Endothelial cell of umbilical vein (primary cell): ENCODE data around the gene LRRC23. TPM values are rescaled to one million over a fixed set of nuclear protein-coding genes. Genes with fewer than 3 reads are reported as not detected.

Source experiments
- BruUV-seq: library from RNA; stranded (reverse); fragments of 400-500 nt; replicated peaks from 2 replicates; lab custom pipeline; 2021; lab: Mats Ljungman, UMichigan
- CTCF ChIA-PET: fragments of 300-600, 350-600 bp; sonication (Branson Sonifier 250); formaldehyde crosslinking; loops from one replicate; lab custom pipeline; 2021; ENCODE audit warnings: antibody characterized with exemption, inconsistent platforms; lab: Charles Lee
- POLR2A ChIA-PET: fragments of 300-600, 350-600 bp; sonication (Branson Sonifier 250); formaldehyde crosslinking; loops from one replicate; lab custom pipeline; 2021; ENCODE audit warnings: antibody characterized with exemption, inconsistent platforms; lab: Charles Lee
- DNase-seq: peaks from one replicate; pipeline ENCODE4 v3.0.0-alpha.2; 2011; ENCODE audit warnings: low read depth, low spot score
- FAIRE-seq: peaks from 2 replicates; lab custom pipeline; 2011; peaks lifted over from hg19 to GRCh38; lab: Jason Lieb, UNC
- H2AFZ ChIP-seq: 2 replicates; pipeline ENCODE4 v1.6.0; 2012; ENCODE audit warnings: low read depth, low read length, control low read depth, inconsistent platforms
- H3K27ac ChIP-seq: 2 replicates; pipeline ENCODE4 v1.5.1; 2011; ENCODE audit warnings: low read depth, mild to moderate bottlenecking, control low read depth, low read length, moderate library complexity; ENCODE audit not compliant: insufficient read depth
- H3K27me3 ChIP-seq, 2 experiments: 2 replicates each; pipeline versions ENCODE4 v1.6.0 to v1.6.1; 2011; ENCODE audit warnings: low read length in 2 of 2, mixed read lengths in 1 of 2; ENCODE audit not compliant: control insufficient read depth in 2 of 2, insufficient read depth in 2 of 2
- H3K36me3 ChIP-seq, 2 experiments: 2 replicates in 1 of 2; 3 replicates in 1 of 2; pipeline ENCODE4 v1.5.1; 2011; ENCODE audit warnings: low read length in 2 of 2, mild to moderate bottlenecking in 1 of 2, moderate library complexity in 1 of 2; ENCODE audit not compliant: control insufficient read depth in 2 of 2, insufficient read depth in 2 of 2; ENCODE audit errors: extremely low read depth in 1 of 2
- H3K4me1 ChIP-seq: 3 replicates; pipeline ENCODE4 v1.5.1; 2011; ENCODE audit warnings: mild to moderate bottlenecking, low read length; ENCODE audit not compliant: control insufficient read depth, insufficient read depth; ENCODE audit errors: extremely low read depth
- H3K4me2 ChIP-seq: 2 replicates; pipeline ENCODE4 v1.6.1; 2011; ENCODE audit warnings: low read length, control low read depth, mixed read lengths; ENCODE audit not compliant: insufficient read depth
- H3K4me3 ChIP-seq, 3 experiments: fragments of 200-600 bp in 1 of 3; sonication (generic), shearing (Covaris generic) in 1 of 3; replicated peaks in 1 of 3; 2 replicates each; pipeline ENCODE4 v1.5.1; 2011 to 2016; ENCODE audit warnings: control low read depth in 3 of 3, low read length in 3 of 3, mild to moderate bottlenecking in 2 of 3, inconsistent platforms in 1 of 3, low read depth in 1 of 3, moderate library complexity in 1 of 3; ENCODE audit not compliant: insufficient read depth in 1 of 3
- H3K79me2 ChIP-seq: 2 replicates; pipeline ENCODE4 v1.6.0; 2012; ENCODE audit warnings: low read length, inconsistent platforms; ENCODE audit not compliant: control insufficient read depth, insufficient read depth
- H3K9ac ChIP-seq: replicated peaks from 2 replicates; pipeline ENCODE3; 2011; ENCODE audit warnings: low read length, control low read depth; ENCODE audit not compliant: insufficient read depth; ENCODE audit errors: extremely low read depth
- H3K9me1 ChIP-seq: replicated peaks from 3 replicates; pipeline ENCODE4 v1.6.0; 2011; ENCODE audit warnings: mild to moderate bottlenecking, low read length; ENCODE audit not compliant: control insufficient read depth, insufficient read depth; ENCODE audit errors: extremely low read depth
- H3K9me3 ChIP-seq: replicated peaks from 2 replicates; pipeline ENCODE4 v1.5.1; 2012; ENCODE audit warnings: low read length, inconsistent platforms; ENCODE audit not compliant: control insufficient read depth, insufficient read depth
- H4K20me1 ChIP-seq: replicated peaks from 2 replicates; pipeline ENCODE3; 2011; ENCODE audit warnings: mild to moderate bottlenecking, low read length; ENCODE audit not compliant: control insufficient read depth, insufficient read depth; ENCODE audit errors: extremely low read depth
- JUN ChIP-seq: IDR thresholded peaks from 2 replicates; pipeline ENCODE4 v1.6.1; 2011; ENCODE audit warnings: borderline replicate concordance, low read depth; ENCODE audit not compliant: insufficient read length, insufficient read depth
- POLR2A ChIP-seq: IDR thresholded peaks from 2 replicates; pipeline ENCODE4 v1.6.1; 2012; ENCODE audit warnings: low read depth, mild to moderate bottlenecking, control low read depth, low read length
- POLR2AphosphoS5 ChIP-seq: IDR thresholded peaks from 2 replicates; pipeline ENCODE4 v1.6.1; 2012; ENCODE audit warnings: low read depth, mild to moderate bottlenecking, control low read depth, low read length, moderate library complexity; ENCODE audit not compliant: insufficient read depth
- dilution Hi-C: fragments of 300-500 bp; cut with MboI; formaldehyde crosslinking; loops from one replicate; pipeline ENCODE4 v1.15.0; 2019; ENCODE audit warnings: low sequenced_read_pairs; ENCODE audit not compliant: extremely low pct_ligation_motif_present
- intact Hi-C: fragments of 100-400 bp; cut with micrococcal nuclease; formaldehyde crosslinking; loops from one replicate; pipeline ENCODE4 v1.10.0; 2022
- polyA plus RNA-seq, 4 experiments: library from polyadenylated mRNA; depleted of rRNA in 3 of 4; stranded (reverse) in 3 of 4; unstranded in 1 of 4; fragments of >200 nt; gene quantifications; 2 replicates each; pipeline versions ENCODE4 v1.2.1 to v1.2.3, GENCODE V29; 2011 to 2012; ENCODE audit warnings: missing spikeins in 1 of 4
- total RNA-seq: library from RNA; stranded (reverse); gene quantifications from 2 replicates; pipeline ENCODE4 v1.2.3, GENCODE V29; 2021

The LRRC23 gene
- total and polyA plus RNA-seq, 2 donors (not counting 3 experiments of a cell fraction or from before 2014, with no cell fraction given) = 3.1 to 3.5 TPM

DNA sequence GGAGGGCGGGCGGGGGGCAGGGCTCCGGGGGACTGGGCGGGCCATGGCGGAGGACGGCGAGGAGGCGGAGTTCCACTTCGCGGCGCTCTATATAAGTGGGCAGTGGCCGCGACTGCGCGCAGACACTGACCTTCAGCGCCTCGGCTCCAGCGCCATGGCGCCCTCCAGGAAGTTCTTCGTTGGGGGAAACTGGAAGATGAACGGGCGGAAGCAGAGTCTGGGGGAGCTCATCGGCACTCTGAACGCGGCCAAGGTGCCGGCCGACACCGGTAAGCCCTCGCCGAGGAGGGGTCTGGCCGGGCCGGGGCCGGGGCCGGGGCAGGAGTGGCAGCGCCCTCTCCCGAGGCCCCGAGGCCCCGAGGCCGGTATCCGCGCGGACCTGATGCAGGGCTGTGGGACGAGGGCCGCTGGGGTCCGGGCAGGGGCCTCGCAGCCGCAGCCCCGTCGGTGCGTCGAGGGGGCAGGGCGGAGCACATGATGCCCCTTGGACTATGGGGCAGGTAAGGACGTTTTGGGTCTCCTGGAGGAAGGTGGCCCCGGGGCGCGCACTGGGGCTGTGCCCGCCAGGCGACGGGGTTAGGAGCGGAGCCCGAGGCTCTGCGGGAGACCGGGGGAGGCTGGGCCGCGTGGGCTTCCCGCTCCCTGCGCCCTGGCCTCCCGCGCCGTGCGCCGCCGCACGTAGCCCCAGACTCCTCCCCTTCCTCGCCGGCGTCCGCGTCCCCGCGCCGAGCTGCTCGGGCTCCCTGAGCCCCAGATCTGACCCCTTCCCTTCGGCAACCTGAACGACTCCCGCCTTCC lies 37.0 kb upstream of the LRRC23 start, which contains the start of gene TPI1:
Gene TPI1 (plus strand): TSS at position 119 of the 798 bp plus-strand sequence. CDS start 36 bp downstream, at position 155.
- H3K4me1 ChIP-seq = peaks cover 32% of the 10 kb centered on the region
- intact Hi-C loops (loop anchor here (1.0 kb wide), 1 partner anchor 15 kb away; the partner anchor contains the start of gene USP5), dilution Hi-C loops (no loop called here)
- H3K27ac ChIP-seq = peak within 1 kb of the TSS; percentile 43
- peak; percentile 78 for DNase-seq
- no peaks in the 10 kb centered on the region for H3K9me1 ChIP-seq
- peak within 1 kb of the TSS; percentile 67 for H3K9ac ChIP-seq
- H3K79me2 ChIP-seq = peaks cover 37% of the 10 kb centered on the region
- ChIA-PET CTCF (interaction anchor here (0.8 to 3.9 kb wide), 8 partner anchors 15 to 241 kb away, joined by 3 to 43 read pairs (median 12); partner anchors contain the start of genes C1RL, CDCA3, MLF2 and USP5), POLR2A (interaction anchor here (0.6 to 2.4 kb wide), 17 partner anchors 15 to 794 kb away, joined by 3 to 48 read pairs (median 4); partner anchors contain the start of genes C12orf57, CDCA3, LRRC23 and MLF2)
- peak within 1 kb of the TSS; percentile 75 for H3K4me2 ChIP-seq
- no TSS peak for BruUV-seq
- TF ChIP-seq POLR2A (peak; percentile 98), POLR2AphosphoS5 (peak; percentile 99), JUN (no peak)
- H3K4me3 ChIP-seq = peak within 1 kb of the TSS; percentile 60 to 95 (median 75)
- peak; percentile 86 for FAIRE-seq
- peaks cover 2 to 33% of the 10 kb centered on the region in 2 experiments for H3K36me3 ChIP-seq
- H3K9me3 ChIP-seq = no peaks in the 10 kb centered on the region
- H4K20me1 ChIP-seq = no peaks in the 10 kb centered on the region
- peak within 1 kb of the TSS; percentile 68 for H2AFZ ChIP-seq
- H3K27me3 ChIP-seq = no peaks in the 10 kb centered on the region
